ENCODE measurements around the gene XYLB.

GRCh38 chr3:38367779-38368178, 21.2 kb downstream of the XYLB start:
- TF ChIP-seq POLR2A (IDR thresholded peaks at IDR 0.05) (no peak), CTCF (IDR thresholded peaks at IDR 0.05 in 8 of 11, conservative IDR thresholded peaks at IDR 0.05 in 3 of 11) (no peak), POLR2AphosphoS5 (IDR thresholded peaks at IDR 0.05) (no peak)
